Smooth muscle cell (in vitro differentiated cells): ENCODE results near the gene POU6F2. TPM values are rescaled to one million over a fixed set of nuclear protein-coding genes. Genes with fewer than 3 reads are reported as not detected.

Source experiments
- DNase-seq: peaks from one replicate; lab custom pipeline; 2025; ENCODE audit not compliant: unreplicated experiment; lab: John Stamatoyannopoulos, UW
- H2AFZ ChIP-seq: fragments of 200-600 bp; sonication (generic); 2 replicates; pipeline ENCODE4 v1.6.0; 2016; ENCODE audit warnings: antibody characterized with exemption, low read depth, mild to moderate bottlenecking
- H3F3A ChIP-seq: fragments of 200-600 bp; sonication (generic); 2 replicates; pipeline ENCODE4 v1.6.0; 2017; ENCODE audit warnings: antibody characterized with exemption, low read depth
- H3K27ac ChIP-seq: fragments of 200-600 bp; sonication (generic); 2 replicates; pipeline ENCODE4 v1.5.1; 2016; ENCODE audit warnings: low read depth, mild to moderate bottlenecking
- H3K27me3 ChIP-seq: fragments of 200-600 bp; sonication (generic); 2 replicates; pipeline ENCODE4 v1.6.1; 2016; ENCODE audit warnings: low read depth, mild to moderate bottlenecking
- H3K36me3 ChIP-seq: fragments of 200-600 bp; sonication (generic); 2 replicates; pipeline ENCODE4 v1.5.1; 2016; ENCODE audit warnings: low read depth
- H3K4me1 ChIP-seq: fragments of 200-600 bp; sonication (generic); 2 replicates; pipeline ENCODE4 v1.5.1; 2016; ENCODE audit warnings: low read depth
- H3K4me2 ChIP-seq: fragments of 200-600 bp; sonication (generic); 2 replicates; pipeline ENCODE4 v1.6.0; 2016; ENCODE audit warnings: mild to moderate bottlenecking
- H3K4me3 ChIP-seq: fragments of 200-600 bp; sonication (generic); 2 replicates; pipeline ENCODE4 v1.5.1; 2016; ENCODE audit warnings: mild to moderate bottlenecking
- H3K79me2 ChIP-seq: fragments of 200-600 bp; sonication (generic); 2 replicates; pipeline ENCODE4 v1.6.0; 2016; ENCODE audit warnings: low read depth, mild to moderate bottlenecking
- H3K9ac ChIP-seq: fragments of 200-600 bp; sonication (generic); 2 replicates; pipeline ENCODE4 v1.6.0; 2016; ENCODE audit warnings: low read depth
- H3K9me3 ChIP-seq: fragments of 200-600 bp; sonication (generic); replicated peaks from 2 replicates; pipeline ENCODE4 v1.5.1; 2016; ENCODE audit warnings: low read depth
- H4K20me1 ChIP-seq: fragments of 200-600 bp; sonication (generic); 2 replicates; pipeline ENCODE4 v1.6.0; 2016; ENCODE audit warnings: low read depth
- CTCF ChIP-seq: fragments of 200-600 bp; sonication (generic); IDR thresholded peaks from 2 replicates; pipeline ENCODE4 v1.5.1; 2017; ENCODE audit warnings: borderline replicate concordance, mild to moderate bottlenecking, antibody characterized with exemption; ENCODE audit not compliant: insufficient read depth, poor library complexity, severe bottlenecking
- WGBS: methylation state at CpG from one replicate; pipeline ENCODE4 v1.1.7; 2016; ENCODE audit warnings: low lambda C conversion rate; 5-methylcytosine and 5-hydroxymethylcytosine counted together
- polyA plus RNA-seq: library from polyadenylated mRNA; unstranded; fragments of >200 nt; fragmentation: Nextera tagmentation; extraction: Ambion mirVana; gene quantifications from 2 replicates; pipeline ENCODE4 v1.2.1, GENCODE V29; 2016
- total RNA-seq: library from RNA; depleted of rRNA; stranded (reverse); fragments of >200 nt; gene quantifications from 2 replicates; pipeline ENCODE4 v1.2.3, GENCODE V29; 2014

POU6F2 gene
- total and polyA plus RNA-seq, 2 experiments from 2014 or later, result 1.2 TPM

- H3K27ac ChIP-seq, result no peak overlapping the region
- H2AFZ ChIP-seq, result no peak overlapping the region
- no peaks in the 10 kb centered on the region for H3K36me3 ChIP-seq
- no peak overlapping the region for H3K9ac ChIP-seq
- H3K79me2 ChIP-seq, result no peaks in the 10 kb centered on the region
- 81% methylated on average over 5 of the region's 5 CpGs for WGBS
- H3K9me3 ChIP-seq, result no peaks in the 10 kb centered on the region
- no peaks in the 10 kb centered on the region for H4K20me1 ChIP-seq
- H3K27me3 ChIP-seq, result peaks cover 4% of the 10 kb centered on the region
- no peak for DNase-seq
- H3K4me1 ChIP-seq, result peaks cover 4% of the 10 kb centered on the region
- H3K4me2 ChIP-seq, result no peak overlapping the region
- no peak overlapping the region for H3K4me3 ChIP-seq
- no peak for TF ChIP-seq CTCF
- H3F3A ChIP-seq, result no peaks in the 10 kb centered on the region
These were observed 222.2 kb downstream of the POU6F2 start for GRCh38 chr7:39199951-39200350.

GRCh38 chr7:39202041-39202440, 224.3 kb downstream of the POU6F2 start:
- Histone ChIP-seq H3K27me3 (peaks cover 4% of the 10 kb centered on the region), H3F3A (no peaks in the 10 kb centered on the region), H3K27ac (no peak overlapping the region), H3K36me3 (no peaks in the 10 kb centered on the region), H3K79me2 (no peaks in the 10 kb centered on the region), H3K4me3 (no peak overlapping the region), H3K9me3 (no peaks in the 10 kb centered on the region), H3K9ac (no peak overlapping the region), H2AFZ (no peak overlapping the region), H3K4me2 (no peak overlapping the region), H4K20me1 (no peaks in the 10 kb centered on the region), H3K4me1 (peaks cover 4% of the 10 kb centered on the region)
- no peak for TF ChIP-seq CTCF
- WGBS, result 75% methylated on average over 1 of the region's 1 CpG
- no peak for DNase-seq

GRCh38 chr7:39210362-39210761, 232.7 kb downstream of the POU6F2 start:
- 78% methylated on average over 6 of the region's 6 CpGs for WGBS
- Histone ChIP-seq H3K4me1 (no peaks in the 10 kb centered on the region), H3K4me3 (no peak overlapping the region), H3K79me2 (no peaks in the 10 kb centered on the region), H3K27me3 (no peaks in the 10 kb centered on the region), H3K4me2 (no peak overlapping the region), H2AFZ (no peak overlapping the region), H3F3A (no peaks in the 10 kb centered on the region), H3K36me3 (no peaks in the 10 kb centered on the region), H3K9ac (no peak overlapping the region), H4K20me1 (no peaks in the 10 kb centered on the region), H3K9me3 (no peaks in the 10 kb centered on the region), H3K27ac (no peak overlapping the region)
- no peak for TF ChIP-seq CTCF
- no peak for DNase-seq

GRCh38 chr7:39211581-39211980, 233.9 kb downstream of the POU6F2 start:
- Histone ChIP-seq H3F3A (no peaks in the 10 kb centered on the region), H3K4me1 (no peaks in the 10 kb centered on the region), H3K36me3 (no peaks in the 10 kb centered on the region), H3K27me3 (no peaks in the 10 kb centered on the region), H3K4me2 (no peak overlapping the region), H2AFZ (no peak overlapping the region), H3K27ac (no peak overlapping the region), H3K4me3 (no peak overlapping the region), H3K79me2 (no peaks in the 10 kb centered on the region), H3K9me3 (no peaks in the 10 kb centered on the region), H3K9ac (no peak overlapping the region), H4K20me1 (no peaks in the 10 kb centered on the region)
- TF ChIP-seq CTCF, result no peak
- DNase-seq, result no peak
- 79% methylated on average over 3 of the region's 3 CpGs for WGBS
